HG03469 (cell line): ENCODE results near the gene LGALS4.
"Not testable (repeated sequence)": the region's sequence is repeated elsewhere in the genome, so short reads cannot be mapped to it uniquely, and the experiment has no call there.

ENCODE experiments used
- ATAC-seq: cut with Tn5 transposase; IDR thresholded peaks from one replicate; pipeline ENCODE4 v1.9.1; 2021; ENCODE audit warnings: mild to moderate bottlenecking, moderate library complexity, moderate number of reproducible peaks; ENCODE audit not compliant: unreplicated experiment

The LGALS4 gene

DNA sequence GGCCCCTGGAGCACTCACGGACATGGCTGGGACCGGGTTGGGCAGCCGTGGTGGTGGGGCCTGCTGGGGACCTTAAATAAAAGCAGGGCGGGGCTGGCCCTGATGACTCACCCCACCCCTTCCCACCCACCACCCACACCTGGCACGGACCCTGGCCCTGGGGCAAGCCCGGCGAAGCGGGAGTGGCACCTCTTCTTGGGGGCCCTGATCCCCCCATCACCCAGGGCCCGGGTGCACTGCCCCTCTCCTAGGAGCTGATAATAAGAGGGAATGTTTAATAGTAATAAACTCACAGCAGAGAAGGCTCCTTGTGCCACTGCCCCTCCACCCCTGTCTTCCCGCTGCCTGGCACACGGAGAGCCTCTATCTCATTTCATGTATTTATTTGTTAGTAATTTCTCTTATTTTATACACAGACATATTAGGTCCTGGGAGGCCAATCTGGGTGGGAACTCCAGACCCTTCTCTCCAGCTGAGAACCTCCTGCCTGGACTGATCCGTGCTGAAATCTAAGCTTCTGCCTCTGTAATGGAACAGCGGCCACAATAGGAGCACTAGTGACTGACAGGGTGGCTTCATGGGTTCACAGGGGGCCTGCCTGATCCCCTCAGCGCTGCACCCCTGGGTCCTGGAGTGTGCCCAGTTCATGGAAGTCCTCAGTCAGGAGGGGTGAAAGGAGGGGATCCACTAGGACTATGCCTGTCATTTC, 39.1 kb downstream of the LGALS4 start, which contains the start of gene LGALS7:
LGALS7 (minus strand) TSS at position 49 of the 709 bp plus-strand sequence; CDS start at position 24, 25 bp downstream.
- ATAC-seq: no peak

DNA sequence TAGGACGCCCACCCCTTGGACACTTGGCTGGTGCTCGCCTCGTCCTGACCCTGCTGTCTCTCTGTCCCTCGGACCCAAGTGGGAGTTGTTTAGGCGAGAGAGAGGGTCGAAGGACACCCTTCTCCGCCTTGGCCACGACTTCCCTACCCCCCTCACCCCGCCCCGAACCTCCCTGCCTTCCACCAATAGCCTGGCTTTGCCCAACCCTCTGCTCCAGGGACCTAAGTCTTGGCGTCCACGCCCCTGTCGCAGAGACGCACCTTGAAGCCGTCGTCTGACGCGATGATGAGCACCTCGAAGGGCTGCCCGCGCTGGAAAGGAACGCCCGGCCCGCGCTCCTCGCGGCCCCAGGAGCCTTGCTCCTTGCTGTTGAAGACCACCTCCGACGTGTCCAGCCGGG, 41.2 kb downstream of the LGALS4 start:
- ATAC-seq: not testable (repeated sequence)

- not testable (repeated sequence) for ATAC-seq
Observed at GRCh38 chr19:38770949-38771275, 41.8 kb downstream of the LGALS4 start.

DNA sequence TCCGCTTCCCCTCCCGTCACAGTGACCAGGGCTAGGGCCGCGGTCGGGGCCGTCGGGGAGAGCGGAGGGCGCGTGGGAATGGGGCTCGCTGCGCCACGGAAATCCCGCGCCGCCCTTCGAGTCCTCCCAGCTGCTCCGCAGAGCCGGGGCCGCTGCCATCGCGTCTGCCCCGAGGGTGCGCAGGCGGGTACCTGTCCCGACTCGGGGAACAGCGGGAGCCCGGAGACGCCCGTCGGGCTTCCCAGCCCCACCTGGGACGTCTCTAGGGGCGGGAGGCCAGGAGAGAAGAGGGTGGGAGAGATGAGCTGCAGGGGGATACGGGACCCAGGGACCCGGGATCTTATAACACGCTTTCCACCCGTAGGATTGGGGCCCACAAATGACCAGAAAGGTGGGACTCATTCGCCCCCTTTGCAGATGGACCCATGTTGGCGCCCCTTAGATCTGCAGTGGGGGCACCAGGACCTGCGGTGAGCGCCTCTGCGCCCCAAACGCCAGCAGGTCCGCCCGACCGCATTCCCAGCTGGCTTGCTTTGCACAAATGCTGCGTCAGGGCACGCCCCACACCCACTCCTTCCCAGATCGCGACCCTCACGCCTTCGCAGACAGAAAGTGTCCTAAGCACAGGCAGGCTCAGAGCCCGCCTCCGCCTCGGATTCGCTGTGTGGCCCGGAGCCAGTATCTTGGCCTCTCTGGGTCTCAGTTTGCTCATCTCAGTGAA, 42.4 kb downstream of the LGALS4 start:
- not testable (repeated sequence) for ATAC-seq

GRCh38 chr19:38769635-38770211, 43.0 kb downstream of the LGALS4 start:
- ATAC-seq: no peak

DNA sequence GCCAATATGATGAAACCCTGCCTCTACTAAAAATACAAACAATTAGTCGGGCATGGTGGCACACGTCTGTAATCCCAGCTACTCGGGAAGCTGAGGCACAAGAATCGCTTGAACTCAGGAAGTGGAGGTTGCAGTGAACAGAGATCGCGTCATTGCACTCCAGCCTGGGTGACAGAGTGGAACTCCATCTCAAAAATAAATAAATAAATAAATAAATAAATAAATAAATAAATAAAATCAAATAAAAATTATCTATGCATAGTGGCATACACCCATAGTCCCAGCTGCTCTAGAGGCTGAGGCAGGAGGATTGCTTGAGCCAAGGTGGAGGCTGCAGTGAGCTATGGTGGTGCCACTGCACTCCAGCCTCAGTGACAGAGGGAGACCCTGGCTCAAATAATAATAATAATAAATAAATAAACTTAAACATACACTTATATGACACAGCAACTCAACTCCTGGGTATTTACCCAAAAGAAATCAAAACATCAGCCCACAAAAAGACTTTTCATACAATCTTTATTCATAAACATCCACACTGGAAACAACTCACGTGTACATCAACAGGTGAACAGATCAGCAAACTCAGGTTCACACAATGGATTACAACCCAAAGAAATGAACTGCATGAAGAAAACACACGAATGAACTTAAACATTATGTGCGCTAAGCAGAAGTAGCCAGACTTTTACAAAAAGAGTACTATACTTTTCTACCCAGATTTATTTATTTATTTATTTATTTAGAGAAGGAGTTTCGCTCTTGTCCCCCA, 46.3 kb downstream of the LGALS4 start:
- ATAC-seq: no peak

DNA sequence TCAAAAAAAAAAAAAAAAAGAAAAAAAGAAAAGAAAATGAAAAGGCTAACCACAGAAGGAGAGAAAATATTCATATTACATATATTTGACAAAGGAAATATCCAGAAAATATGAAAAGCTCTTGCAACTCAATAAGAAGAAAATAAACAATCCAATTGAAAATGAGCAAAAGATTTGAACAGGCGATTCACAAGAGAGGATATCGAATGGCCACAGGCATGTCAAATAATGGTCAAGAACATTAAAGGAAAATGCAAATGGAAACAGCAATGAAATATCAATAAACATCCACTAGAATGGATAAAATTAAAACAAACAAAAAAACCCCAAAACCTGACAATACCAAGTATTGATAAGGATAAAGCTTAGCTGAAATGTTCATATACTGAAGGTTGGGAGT, 47.5 kb downstream of the LGALS4 start:
- ATAC-seq: no peak

GRCh38 chr19:38763795-38764220, 48.9 kb downstream of the LGALS4 start:
- no peak for ATAC-seq

GRCh38 chr19:38761884-38762389, 50.8 kb downstream of the LGALS4 start:
- ATAC-seq: not testable (repeated sequence)

DNA sequence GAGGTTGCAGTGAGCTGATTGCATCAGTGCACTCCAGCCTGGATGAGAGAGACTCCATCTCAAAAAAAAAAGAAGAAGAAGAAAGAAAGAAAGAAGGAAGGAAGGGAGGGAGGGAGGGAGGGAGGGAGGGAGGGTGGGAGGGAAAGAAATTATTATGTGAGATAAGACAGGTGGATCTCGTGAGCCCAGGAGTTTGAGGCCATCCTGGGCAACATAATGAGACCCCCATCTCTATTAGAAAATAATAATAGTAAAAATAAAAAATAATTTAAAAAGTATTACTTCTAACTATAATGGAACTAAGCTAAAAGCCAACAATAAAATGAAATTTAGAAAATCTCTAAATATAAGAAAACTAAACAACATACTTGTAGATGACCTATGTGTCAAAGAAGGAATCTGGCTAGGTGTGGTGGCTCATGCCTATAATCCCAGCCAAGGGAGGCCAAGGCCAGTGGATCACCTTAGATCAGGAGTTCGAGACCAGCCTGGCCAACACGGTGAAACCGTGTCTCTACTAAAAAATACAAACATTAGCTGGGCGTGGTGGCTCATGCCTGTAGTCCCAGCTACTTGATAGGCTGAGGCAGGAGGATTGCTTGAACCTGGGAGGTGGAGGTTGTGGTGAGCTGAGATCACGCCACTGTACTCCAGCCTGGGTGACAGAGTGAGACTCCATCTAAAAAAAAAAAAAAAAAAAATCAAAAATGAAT, 51.8 kb downstream of the LGALS4 start:
- ATAC-seq: not testable (repeated sequence)

- ATAC-seq: no peak
Observed at GRCh38 chr19:38759590-38760003, 53.1 kb downstream of the LGALS4 start.

- ATAC-seq: not testable (repeated sequence)
Observed at GRCh38 chr19:38754196-38754595, 58.5 kb downstream of the LGALS4 start.

DNA sequence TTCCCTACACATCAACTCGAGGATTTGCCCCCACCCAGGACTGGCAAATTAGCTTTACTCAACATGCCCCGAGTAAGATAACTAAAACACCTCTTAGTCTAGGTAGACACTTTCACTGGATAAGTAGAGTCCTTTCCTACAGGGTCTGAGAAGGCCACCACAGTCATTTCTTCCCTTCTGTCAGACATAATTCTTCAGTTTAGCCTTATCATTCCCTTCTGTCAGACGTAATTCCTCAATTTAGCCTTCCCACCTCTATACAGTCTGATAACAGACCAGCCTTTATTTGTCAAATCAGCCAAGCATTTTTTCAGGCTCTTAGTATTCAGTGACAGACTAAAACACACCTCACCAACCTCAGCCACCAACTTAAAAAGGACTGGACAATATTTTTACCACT, 59.0 kb downstream of the LGALS4 start:
- ATAC-seq: not testable (repeated sequence)
